GM20431 (cell line): Measurements from ENCODE around the gene CRMP1.

Experiments
- in situ Hi-C: fragments of 300-500 bp; cut with MseI, MboI; formaldehyde crosslinking; loops from one replicate; pipeline ENCODE4 v1.15.0; 2020; ENCODE audit warnings: low sequenced_read_pairs; ENCODE audit not compliant: unreplicated experiment

CRMP1 gene

GRCh38 chr4:5781691-5782090, 111.2 kb downstream of the CRMP1 start:
- in situ Hi-C loops: no loop called here

DNA sequence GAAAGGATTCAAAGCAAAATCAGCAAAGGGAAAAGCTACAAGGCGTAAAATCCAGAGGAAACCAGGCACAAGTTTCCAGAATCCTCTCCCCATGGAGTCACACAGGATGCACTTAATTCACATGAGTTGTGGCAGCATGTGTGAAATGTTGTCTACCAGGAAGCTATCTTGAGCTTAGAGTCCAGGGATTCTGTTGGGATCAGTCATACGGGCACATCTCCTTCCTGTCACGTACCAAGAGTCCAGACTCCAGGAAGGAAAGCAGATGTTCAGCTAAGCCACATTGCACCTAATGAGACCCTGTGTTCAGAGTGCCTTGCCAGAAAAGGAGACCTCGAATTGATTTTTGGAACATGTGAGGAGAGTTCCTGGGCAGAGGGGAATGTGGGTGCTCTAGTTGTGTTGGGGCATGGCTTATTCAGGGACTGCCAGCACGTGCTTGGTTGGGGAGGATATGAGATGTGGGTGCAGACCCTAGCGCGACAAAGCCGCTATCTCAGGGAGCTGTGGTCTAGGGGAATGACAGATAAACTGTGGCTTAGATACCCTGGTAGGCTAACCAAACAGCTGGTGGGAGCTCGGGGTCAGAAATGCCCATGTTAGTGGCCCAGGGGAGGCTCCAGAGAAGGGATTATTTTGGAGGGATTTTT, 111.9 kb downstream of the CRMP1 start:
- in situ Hi-C loops: no loop called here

- in situ Hi-C loops: no loop called here
These were observed 116.4 kb downstream of the CRMP1 start for GRCh38 chr4:5776510-5776909.

GRCh38 chr4:5774416-5775036, 118.4 kb downstream of the CRMP1 start:
- in situ Hi-C loops: no loop called here

GRCh38 chr4:5773271-5773555, 119.7 kb downstream of the CRMP1 start:
- in situ Hi-C loops: no loop called here

GRCh38 chr4:5772528-5773270, 120.2 kb downstream of the CRMP1 start:
- in situ Hi-C loops: no loop called here
